GM11168 (cell line): ENCODE results near the gene HACD2.

Experiments
- in situ Hi-C: fragments of 300-500 bp; cut with MboI; formaldehyde crosslinking; loops from one replicate; pipeline ENCODE4 v1.12.0; 2022; ENCODE audit warnings: low sequenced_read_pairs; ENCODE audit not compliant: unreplicated experiment

The HACD2 gene

DNA sequence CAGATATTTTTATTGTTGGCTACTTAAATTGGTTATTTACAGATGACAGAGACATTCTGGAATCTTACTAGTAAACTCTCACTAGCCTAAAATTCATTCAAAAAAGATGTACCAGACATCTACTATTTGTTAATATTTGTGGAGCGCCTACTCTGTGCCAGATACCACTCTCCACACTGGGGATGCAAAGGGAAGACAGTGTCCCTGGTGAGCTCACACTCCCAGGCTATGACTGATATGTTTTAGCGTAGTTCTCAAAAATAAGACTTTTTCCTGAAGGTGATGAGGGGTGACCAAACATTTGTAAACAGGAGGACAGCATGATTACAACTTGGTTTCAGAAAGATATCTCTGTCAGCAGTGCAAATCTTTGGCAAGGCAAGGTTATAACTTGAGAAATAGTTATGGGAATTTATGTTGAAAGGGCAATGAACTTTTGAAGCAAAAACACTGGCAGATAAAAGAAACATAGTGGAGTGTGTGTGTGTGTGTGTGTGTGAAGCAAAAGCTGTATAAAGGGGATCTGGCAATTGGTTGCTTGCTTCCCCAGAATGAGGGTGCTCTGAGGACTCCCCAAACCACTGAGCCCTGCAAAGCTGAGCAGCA lies 51.2 kb downstream of the HACD2 start:
- in situ Hi-C loops = no loop called here

- in situ Hi-C loops = no loop called here
These were observed 56.7 kb downstream of the HACD2 start for GRCh38 chr3:123528130-123528529.

DNA sequence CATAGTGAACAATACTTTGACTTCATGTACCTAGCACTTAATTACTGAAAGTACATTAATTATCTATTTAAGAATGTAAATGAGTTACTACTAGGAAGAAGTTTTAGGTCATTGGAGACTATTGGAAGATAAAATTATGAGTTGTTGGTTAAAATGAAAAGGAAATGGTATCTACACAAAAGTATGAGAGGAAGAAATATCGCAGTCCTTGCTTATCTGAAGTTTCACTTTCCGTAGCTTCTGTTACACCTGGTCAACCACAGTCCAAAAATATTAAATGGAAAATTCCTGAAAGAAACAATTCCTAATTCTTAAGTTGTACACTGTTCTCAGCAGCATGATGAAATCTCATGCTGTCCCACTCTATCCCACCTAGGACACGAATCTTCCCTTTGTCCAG lies 57.8 kb downstream of the HACD2 start:
- in situ Hi-C loops = no loop called here

DNA sequence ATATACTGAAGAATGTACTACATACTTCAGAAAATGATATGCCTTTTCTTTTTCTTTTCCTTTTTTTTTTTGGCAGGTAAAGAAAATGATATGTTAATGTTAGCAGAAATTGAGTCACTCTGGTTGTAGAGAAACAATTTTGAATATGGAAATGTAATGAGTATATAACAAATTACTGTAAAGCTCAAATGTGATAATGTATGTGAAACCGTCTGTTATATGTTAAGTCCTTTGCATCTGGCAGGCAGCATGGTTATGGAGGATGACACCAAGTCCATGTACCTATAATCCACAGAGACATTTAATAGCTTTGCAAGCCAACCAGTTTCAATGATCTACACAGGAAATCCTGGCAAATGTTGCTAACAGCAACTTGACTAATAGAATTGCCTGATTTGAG lies 58.4 kb downstream of the HACD2 start:
- in situ Hi-C loops = no loop called here

DNA sequence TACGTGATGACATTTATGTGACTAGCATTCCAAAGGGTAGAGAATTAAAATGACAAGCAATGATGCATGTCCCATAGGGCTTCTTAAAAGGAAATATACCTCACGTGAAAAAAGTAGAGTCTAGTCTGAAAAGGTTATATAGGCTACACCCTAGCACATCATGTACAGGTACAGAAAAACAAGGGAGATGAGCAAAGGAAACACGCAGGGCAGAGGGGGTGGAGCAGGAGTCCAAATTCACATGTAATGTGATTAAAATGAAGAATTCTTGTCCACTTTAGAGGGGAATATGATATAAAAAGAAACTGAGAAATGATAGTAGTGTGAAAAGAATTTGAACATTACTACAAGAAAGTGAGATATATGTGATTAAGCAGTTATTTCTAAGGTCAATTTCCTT lies 59.4 kb downstream of the HACD2 start:
- in situ Hi-C loops = no loop called here

- in situ Hi-C loops = no loop called here
These were observed 59.9 kb downstream of the HACD2 start for GRCh38 chr3:123524981-123525380.

DNA sequence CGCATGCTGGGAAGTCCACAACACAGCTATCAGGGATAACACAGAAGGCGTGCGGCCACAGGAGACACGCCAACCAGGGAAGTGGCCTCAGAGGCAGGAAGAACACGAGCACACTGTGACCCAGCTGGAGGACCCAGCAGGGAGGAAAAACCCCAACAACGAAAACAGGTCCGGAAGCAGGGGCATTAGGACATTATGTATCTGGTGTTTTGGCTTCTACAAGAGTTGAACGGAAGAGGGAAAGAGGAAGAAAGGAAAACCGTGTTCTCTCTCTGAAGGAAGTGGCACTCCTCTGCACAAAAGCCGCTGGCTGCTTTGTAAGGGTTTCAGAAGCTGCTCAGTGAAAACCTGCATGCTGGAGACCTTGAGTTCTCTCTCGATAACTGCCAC lies 61.8 kb downstream of the HACD2 start:
- in situ Hi-C loops = no loop called here

- in situ Hi-C loops = no loop called here
These were observed 62.4 kb downstream of the HACD2 start for GRCh38 chr3:123522320-123523022.

DNA sequence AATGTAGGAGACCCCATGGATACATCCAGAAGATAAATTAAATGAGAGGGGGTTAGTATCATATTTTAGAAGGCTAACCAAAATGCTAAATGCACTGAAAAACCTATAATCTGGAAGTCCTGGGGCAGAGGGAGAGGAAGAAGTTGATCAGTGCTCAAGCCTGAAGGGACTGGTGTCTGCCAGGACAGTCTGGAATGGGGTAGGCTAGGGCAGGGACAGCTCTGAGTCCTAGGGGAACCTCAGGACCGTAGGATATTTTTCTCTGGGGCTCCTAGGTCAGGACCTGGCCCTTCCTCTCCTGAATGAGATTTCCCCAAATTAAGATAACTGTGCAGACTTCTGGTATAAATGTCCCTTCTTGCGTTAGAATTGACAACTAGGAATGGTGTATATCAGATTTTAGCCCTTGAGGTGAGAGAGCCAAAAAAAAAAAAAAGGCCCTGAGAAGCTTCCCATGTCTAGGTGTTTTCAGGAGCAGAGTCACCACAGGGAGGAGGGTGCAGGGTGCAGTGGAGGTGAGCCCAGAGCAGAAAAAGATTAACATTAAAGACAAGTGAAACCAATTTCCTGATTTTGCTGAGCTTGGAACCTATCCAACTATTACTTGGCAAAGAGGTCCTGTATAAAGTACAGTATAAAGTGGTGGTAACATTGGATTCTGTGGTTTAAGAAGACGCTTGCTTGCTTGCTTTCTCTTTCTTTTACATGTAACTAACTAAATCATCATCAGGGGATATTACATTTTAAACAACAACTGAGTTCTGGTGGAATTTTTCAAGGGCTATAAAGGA lies 63.5 kb downstream of the HACD2 start:
- in situ Hi-C loops = no loop called here

DNA sequence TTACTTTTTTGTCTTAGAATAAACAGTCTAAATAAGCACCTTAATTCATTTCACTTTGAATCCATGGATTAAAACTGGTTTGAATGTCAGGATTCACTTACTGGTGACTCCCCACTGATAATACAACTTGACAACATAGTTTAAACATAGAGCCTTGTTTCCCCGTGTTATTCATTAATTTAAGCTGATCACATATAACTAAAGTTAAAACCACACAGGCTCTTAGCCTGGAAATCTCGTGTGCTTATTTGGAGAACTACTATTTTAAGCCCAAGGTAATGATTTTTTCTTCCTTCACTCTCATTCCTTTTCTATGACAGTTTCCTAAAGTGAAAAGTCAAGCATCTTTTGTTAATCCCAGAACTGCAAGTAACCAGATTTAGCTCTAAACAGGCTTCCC lies 64.2 kb downstream of the HACD2 start:
- in situ Hi-C loops = no loop called here

GRCh38 chr3:123518892-123519485 lies 65.9 kb downstream of the HACD2 start:
- in situ Hi-C loops = no loop called here

- in situ Hi-C loops = no loop called here
These were observed 73.1 kb downstream of the HACD2 start for GRCh38 chr3:123511726-123512125.

GRCh38 chr3:123511084-123511483 lies 73.8 kb downstream of the HACD2 start:
- in situ Hi-C loops = no loop called here

GRCh38 chr3:123508178-123508577 lies 76.7 kb downstream of the HACD2 start:
- in situ Hi-C loops = no loop called here

DNA sequence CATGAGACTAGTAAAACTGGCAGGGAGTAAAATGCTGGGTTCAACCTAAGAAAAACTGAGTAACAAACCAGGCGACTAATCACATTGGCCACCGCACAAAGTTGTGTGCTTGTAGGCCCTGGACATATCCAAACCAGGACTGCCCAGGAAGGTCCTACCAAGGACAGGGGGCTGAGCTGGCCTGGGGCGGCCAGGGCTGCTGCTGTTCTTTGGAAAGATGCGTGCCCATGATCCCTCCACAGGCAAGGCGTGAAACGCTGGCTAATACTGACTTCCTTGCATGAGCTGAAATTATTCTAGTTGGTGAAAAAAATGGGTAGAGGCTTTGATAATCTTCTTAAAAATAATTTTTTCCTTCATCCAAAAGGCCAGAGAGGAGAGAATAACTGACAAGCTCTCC lies 79.0 kb downstream of the HACD2 start:
- in situ Hi-C loops = no loop called here

GRCh38 chr3:123503203-123503602 lies 81.7 kb downstream of the HACD2 start:
- in situ Hi-C loops = no loop called here

GRCh38 chr3:123499322-123499721 lies 85.5 kb downstream of the HACD2 start:
- in situ Hi-C loops = no loop called here

GRCh38 chr3:123498761-123499160 lies 86.1 kb downstream of the HACD2 start:
- in situ Hi-C loops = no loop called here

DNA sequence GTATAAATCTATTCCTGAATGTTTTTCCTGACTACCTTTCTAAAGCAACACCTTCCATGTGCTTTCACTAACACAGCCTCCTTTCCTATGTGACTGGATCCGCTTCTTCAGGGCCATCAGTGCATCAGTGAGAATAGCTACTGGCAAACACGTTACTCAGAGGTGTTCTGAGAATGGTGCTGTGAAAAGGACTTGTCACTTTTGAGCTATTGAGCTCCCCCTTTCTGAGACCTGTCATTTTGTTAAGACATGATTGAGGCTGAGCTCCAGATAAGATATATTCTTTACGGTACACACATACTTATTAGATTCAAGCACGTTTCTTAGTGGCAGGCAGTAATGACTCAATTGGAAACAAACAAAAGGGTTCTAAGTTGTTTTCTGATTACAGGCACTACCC lies 90.9 kb downstream of the HACD2 start:
- in situ Hi-C loops = no loop called here

DNA sequence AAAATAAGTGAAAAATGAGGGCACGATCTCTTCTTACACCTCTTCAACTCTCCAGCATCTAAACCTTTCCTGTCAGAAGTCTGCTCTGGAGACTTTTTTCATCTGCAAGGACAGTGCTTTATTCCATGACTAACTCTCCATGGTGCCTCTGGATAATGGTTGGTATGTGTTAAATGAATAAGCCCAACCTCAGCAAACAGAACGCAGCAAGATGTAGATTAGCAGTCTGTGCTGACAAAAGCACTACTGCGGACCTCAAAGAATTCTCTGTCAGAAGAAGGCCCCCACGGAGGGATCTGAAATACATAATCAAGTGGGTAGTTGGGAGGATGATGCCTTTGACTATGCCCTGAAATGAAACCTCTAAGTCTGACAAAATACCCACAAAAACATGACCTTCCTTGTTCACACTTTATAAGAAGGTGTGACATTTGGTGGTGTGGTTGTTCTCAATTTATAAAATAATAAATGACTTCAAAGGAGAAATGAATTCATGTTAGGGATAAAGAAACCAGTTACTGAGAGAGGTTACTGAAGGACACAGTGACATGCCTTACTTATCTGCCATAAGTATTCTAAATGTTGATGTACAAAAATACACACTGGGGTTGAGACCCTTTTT lies 92.8 kb downstream of the HACD2 start:
- in situ Hi-C loops = no loop called here
